Measurements from ENCODE around the gene HUS1. TPM values are rescaled to one million over a fixed set of nuclear protein-coding genes. Genes with fewer than 3 reads are reported as not detected.
"Not testable (repeated sequence)": the region's sequence is repeated elsewhere in the genome, so short reads cannot be mapped to it uniquely, and the experiment has no call there.

Gene HUS1
- 10 to 100 TPM; 48.9 to 55.3 (median 54.8) TPM for total RNA-seq

DNA sequence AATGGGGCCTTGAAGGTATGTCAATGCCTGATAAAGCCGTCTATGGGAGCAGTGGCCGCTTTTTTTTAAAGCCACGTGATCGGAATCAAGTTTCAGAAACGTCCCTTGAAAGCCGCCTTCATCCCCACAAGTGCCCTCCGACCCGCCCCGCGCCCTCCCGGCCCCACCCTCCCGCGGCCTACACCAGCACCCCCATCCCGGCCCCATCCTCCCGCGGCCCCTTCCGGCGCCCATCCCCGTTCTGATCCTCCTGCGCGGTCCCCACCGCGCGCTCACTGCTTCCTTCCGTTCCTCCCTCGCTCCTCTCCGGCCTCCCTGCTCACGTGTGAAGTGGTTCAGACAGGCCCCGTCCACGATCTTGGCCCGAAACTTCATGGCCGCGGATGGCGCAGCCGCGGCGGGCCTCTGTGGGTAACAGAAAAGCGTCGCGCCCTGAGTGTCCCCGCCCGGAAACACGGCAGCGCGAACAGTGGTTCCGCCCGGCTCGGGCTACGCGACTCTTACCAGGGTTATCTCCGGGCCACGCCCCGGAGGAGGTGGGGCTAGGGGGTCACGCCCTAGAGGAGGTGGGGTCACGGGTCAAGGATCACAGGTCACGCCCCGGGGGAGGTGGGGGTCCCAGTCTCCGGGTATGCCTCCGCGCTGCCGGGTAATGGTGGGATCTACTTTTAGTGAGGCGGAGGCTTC is at the start of gene HUS1:
Gene HUS1, minus strand, starts transcription at position 471 of the 687 bp plus-strand sequence. Its CDS starts 96 bp downstream, at position 375.
- H3K4me1 Mint-ChIP-seq (ENCODE audit: low read depth), result peaks cover 18% of the 10 kb centered on the region
- no peaks in the 10 kb centered on the region for H3K9me3 Mint-ChIP-seq
- peak within 1 kb of the TSS; percentile 94 for H3K4me3 Mint-ChIP-seq

DNA sequence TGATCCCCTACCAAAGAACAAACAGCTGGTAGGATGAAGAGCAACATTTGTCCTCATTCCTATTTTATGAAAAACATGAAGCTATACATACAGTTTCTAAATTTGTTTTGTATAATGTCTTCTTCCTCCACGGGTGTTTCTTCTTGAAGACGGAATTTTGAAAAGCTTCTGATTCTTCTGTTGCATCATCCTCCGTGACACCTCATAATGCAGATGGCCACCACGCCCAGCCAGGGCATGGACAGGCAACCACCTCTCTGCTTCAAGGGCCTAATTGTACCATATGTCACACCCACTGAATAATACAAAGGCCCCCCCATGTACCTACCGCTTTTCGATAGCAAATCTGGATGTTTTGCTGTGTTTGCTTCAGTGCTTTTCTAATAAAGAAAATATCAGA is 49.5 kb upstream of the HUS1 start, which contains the start of gene SUN3:
Gene SUN3, minus strand, starts transcription at position 170 of the 400 bp plus-strand sequence. Its CDS starts 169 bp downstream, at position 1.
- Mint-ChIP-seq H3K27me3 (ENCODE audit: low read depth) (peaks cover 27% of the 10 kb centered on the region), H3K4me3 (no peak within 1 kb of the TSS), H3K9me3 (peaks cover 7% of the 10 kb centered on the region), H3K4me1 (ENCODE audit: low read depth) (no peaks in the 10 kb centered on the region), H3K36me3 (ENCODE audit: insufficient read depth) (peaks cover 1% of the 10 kb centered on the region)
- no peak for ATAC-seq
- DNase-seq, result no peak

More for the DNA sequence above, at the start of gene HUS1:
- ATAC-seq, result peak; percentile 98
- H3K27me3 Mint-ChIP-seq (ENCODE audit: low read depth), result no peaks in the 10 kb centered on the region
- H3K36me3 Mint-ChIP-seq (ENCODE audit: insufficient read depth), result peaks cover 21% of the 10 kb centered on the region
- peak; percentile 90 for DNase-seq

- Mint-ChIP-seq H3K9me3 (peaks cover 24% of the 10 kb centered on the region), H3K4me1 (ENCODE audit: low read depth) (no peaks in the 10 kb centered on the region), H3K27me3 (ENCODE audit: low read depth) (peaks cover 21% of the 10 kb centered on the region), H3K4me3 (no peak overlapping the region), H3K36me3 (ENCODE audit: insufficient read depth) (peaks cover 1% of the 10 kb centered on the region)
- no peak for DNase-seq
- no peak for ATAC-seq
Measured at GRCh38 chr7:48025624-48026023, 46.2 kb upstream of the HUS1 start.

DNA sequence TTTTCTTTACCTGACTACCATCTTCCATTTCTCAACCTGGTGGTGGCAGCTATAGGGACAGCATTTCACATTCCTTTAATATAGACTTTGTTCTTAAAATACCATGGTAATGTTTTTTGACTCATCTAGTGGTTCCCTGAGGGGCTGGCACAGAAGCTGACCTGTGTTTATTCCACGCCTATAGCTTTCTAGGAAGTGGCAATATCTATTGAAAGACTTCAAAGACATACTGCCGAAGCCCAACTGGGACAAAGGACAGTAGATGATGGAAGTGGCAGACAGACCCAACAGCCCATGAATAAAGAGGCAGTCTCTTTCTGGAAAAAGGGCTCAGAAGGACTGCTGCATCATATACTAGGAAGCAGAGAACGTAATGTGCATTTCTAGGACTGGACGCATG is 38.3 kb upstream of the HUS1 start:
- Mint-ChIP-seq H3K9me3 (peaks cover 20% of the 10 kb centered on the region), H3K4me1 (ENCODE audit: low read depth) (no peaks in the 10 kb centered on the region), H3K36me3 (ENCODE audit: insufficient read depth) (peaks cover 4% of the 10 kb centered on the region), H3K27me3 (ENCODE audit: low read depth) (peaks cover 12% of the 10 kb centered on the region), H3K4me3 (no peak overlapping the region)
- ATAC-seq (no peak), DNase-seq (no peak)

GRCh38 chr7:48016641-48017040 is 37.2 kb upstream of the HUS1 start:
- ATAC-seq (no peak), DNase-seq (no peak)
- Mint-ChIP-seq H3K27me3 (ENCODE audit: low read depth) (peaks cover 12% of the 10 kb centered on the region), H3K4me1 (ENCODE audit: low read depth) (no peaks in the 10 kb centered on the region), H3K36me3 (ENCODE audit: insufficient read depth) (peaks cover 4% of the 10 kb centered on the region), H3K9me3 (peaks cover 15% of the 10 kb centered on the region), H3K4me3 (no peak overlapping the region)

- Mint-ChIP-seq H3K4me1 (ENCODE audit: low read depth) (no peaks in the 10 kb centered on the region), H3K27me3 (ENCODE audit: low read depth) (peaks cover 8% of the 10 kb centered on the region), H3K36me3 (ENCODE audit: insufficient read depth) (no peaks in the 10 kb centered on the region), H3K9me3 (no peaks in the 10 kb centered on the region), H3K4me3 (no peak overlapping the region)
- ATAC-seq, result no peak
- DNase-seq, result no peak
Measured at GRCh38 chr7:48011951-48012350, 32.5 kb upstream of the HUS1 start.

DNA sequence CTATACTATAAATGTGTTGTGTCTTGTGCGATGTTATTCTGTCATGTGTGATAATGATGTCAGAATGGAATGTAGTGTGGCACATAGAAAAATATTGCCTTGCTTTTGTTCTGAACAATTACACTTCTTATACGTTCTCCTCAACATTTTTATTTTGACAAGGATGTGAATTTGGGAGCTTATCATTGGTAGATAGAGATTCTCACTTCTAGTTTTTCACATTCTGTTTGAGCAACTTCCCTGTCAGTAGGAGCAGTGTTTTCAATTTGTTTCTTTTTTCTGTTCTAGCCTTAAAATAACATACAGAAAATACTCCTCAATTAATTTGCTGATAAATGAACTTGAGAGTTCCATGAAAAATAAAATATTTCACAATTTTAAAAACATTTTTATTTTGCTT is 31.9 kb upstream of the HUS1 start:
- no peak overlapping the region for H3K4me3 Mint-ChIP-seq
- H3K27me3 Mint-ChIP-seq (ENCODE audit: low read depth), result peaks cover 3% of the 10 kb centered on the region
- H3K4me1 Mint-ChIP-seq (ENCODE audit: low read depth), result no peaks in the 10 kb centered on the region
- H3K36me3 Mint-ChIP-seq (ENCODE audit: insufficient read depth), result no peaks in the 10 kb centered on the region
- H3K9me3 Mint-ChIP-seq, result no peaks in the 10 kb centered on the region
- no peak for ATAC-seq
- no peak for DNase-seq

- ATAC-seq (no peak), DNase-seq (no peak)
- no peak overlapping the region for H3K4me3 Mint-ChIP-seq
- H3K4me1 Mint-ChIP-seq (ENCODE audit: low read depth), result no peaks in the 10 kb centered on the region
- no peaks in the 10 kb centered on the region for H3K9me3 Mint-ChIP-seq
- peaks cover 5% of the 10 kb centered on the region for H3K27me3 Mint-ChIP-seq (ENCODE audit: low read depth)
- no peaks in the 10 kb centered on the region for H3K36me3 Mint-ChIP-seq (ENCODE audit: insufficient read depth)
Measured at GRCh38 chr7:48009954-48010353, 30.5 kb upstream of the HUS1 start.

DNA sequence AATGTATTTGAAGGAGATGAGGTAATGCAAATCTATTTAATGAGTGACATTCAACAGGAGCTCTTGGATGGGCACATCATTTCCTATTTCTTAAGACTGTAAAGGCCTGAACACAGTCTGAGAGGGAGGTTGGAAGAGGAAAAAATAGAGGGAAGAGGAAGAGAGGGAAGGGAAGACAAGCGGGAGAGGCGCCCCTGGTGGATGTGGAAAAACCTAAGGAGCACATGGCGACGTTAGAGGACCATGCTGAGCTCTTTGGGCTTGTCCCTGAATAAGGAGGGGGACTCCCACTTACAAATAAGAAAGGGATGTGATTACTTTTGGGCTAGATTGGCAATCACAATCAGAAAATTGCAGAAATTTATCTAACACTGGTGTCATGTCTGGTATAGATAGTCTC is 29.8 kb upstream of the HUS1 start:
- no peak for ATAC-seq
- H3K4me3 Mint-ChIP-seq, result no peak overlapping the region

DNA sequence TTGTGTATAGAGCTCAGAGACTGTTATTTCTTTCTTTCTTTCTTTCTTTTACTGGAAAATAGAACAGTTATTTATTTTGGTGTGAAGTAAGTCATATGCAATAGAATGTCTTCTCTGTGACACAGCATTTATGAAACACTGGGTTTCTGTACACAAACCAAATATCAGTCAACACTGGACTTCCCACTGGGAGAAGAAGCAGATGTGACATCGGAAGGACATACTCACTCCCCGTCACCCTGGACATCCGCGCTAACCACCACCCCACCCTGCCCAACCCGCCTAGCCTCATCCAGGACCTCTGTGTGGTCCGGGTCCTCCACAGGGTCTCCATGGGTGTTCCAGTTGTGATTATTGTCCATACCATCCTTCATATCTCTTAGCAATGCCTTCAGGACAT is 27.5 kb upstream of the HUS1 start:
- Mint-ChIP-seq H3K36me3 (ENCODE audit: insufficient read depth) (no peaks in the 10 kb centered on the region), H3K4me3 (no peak overlapping the region), H3K27me3 (ENCODE audit: low read depth) (peaks cover 5% of the 10 kb centered on the region), H3K4me1 (ENCODE audit: low read depth) (no peaks in the 10 kb centered on the region), H3K9me3 (no peaks in the 10 kb centered on the region)
- DNase-seq (no peak), ATAC-seq (no peak)

More for the DNA sequence above, 29.8 kb upstream of the HUS1 start:
- H3K36me3 Mint-ChIP-seq (ENCODE audit: insufficient read depth), result no peaks in the 10 kb centered on the region
- H3K9me3 Mint-ChIP-seq, result no peaks in the 10 kb centered on the region
- H3K27me3 Mint-ChIP-seq (ENCODE audit: low read depth), result peaks cover 5% of the 10 kb centered on the region
- no peak for DNase-seq
- H3K4me1 Mint-ChIP-seq (ENCODE audit: low read depth), result no peaks in the 10 kb centered on the region

DNA sequence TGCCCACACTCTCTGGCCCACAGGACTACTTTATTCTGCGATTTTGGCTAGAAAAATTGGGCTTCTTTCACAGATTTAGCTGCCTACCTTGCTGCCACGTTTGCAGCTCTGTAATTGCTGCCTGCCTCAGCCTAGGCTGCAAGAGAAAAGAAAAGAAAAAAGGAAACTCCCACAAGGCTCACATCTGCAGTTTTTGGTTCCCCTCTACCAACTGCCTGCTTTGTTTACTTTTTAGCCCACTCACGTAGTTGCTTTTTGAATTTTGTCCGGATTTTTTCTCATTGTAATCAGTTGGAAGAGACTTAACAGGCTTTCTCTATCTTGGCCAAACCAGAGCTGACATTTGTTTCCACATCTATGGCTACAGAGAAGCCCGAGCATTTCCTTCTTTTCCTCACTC is 25.2 kb upstream of the HUS1 start:
- no peak for ATAC-seq
- Mint-ChIP-seq H3K27me3 (ENCODE audit: low read depth) (peaks cover 5% of the 10 kb centered on the region), H3K9me3 (no peaks in the 10 kb centered on the region), H3K4me1 (ENCODE audit: low read depth) (no peaks in the 10 kb centered on the region), H3K4me3 (no peak overlapping the region), H3K36me3 (ENCODE audit: insufficient read depth) (no peaks in the 10 kb centered on the region)
- no peak for DNase-seq

- DNase-seq (no peak), ATAC-seq (no peak)
- Mint-ChIP-seq H3K4me3 (no peak overlapping the region), H3K36me3 (ENCODE audit: insufficient read depth) (no peaks in the 10 kb centered on the region), H3K27me3 (ENCODE audit: low read depth) (peaks cover 3% of the 10 kb centered on the region), H3K4me1 (ENCODE audit: low read depth) (no peaks in the 10 kb centered on the region), H3K9me3 (no peaks in the 10 kb centered on the region)
Measured at GRCh38 chr7:48004032-48004431, 24.6 kb upstream of the HUS1 start.

DNA sequence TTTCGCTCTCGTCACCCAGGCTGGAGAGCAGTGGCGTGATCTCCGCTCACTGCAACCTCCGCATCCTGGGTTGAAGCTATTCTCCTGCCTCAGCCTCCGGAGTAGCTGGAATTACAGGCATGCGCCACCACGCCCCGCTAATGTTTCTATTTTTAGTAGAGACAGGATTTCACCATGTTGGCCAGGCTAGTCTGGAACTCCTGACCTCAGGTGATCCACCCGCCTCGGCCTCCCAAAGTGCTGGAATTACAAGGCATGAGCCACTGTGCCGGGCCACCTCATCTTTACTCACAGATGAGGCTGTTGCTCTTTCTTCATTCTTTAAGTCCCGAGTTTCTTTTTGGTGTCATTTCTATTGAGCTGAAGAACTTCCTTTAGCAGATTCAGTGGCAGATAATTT is 20.7 kb upstream of the HUS1 start:
- ATAC-seq; DNase-seq; H3K4me1 Mint-ChIP-seq (ENCODE audit: low read depth); H3K36me3 Mint-ChIP-seq (ENCODE audit: insufficient read depth); H3K9me3 Mint-ChIP-seq; H3K4me3 Mint-ChIP-seq; H3K27me3 Mint-ChIP-seq (ENCODE audit: low read depth): not testable (repeated sequence)

DNA sequence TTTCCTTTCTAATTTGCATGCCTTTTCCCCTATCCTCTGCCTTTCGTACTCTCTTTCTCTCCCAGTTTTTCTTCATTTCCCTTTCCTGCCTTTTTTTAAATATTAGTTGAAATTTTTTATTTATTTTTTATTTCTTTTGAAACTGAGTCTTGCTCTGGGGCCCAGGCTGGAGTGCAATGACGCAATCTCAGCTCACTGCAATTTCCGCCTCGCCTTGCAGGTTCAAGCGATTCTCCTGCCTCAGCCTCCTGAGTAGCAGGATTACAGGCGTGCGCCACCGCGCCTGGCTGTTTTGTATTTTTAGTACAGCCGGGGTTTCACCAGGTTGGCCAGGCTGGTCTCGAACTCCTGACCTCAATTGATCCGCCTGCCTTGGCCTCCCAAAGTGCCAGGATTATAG is 20.0 kb upstream of the HUS1 start:
- ATAC-seq, result no peak
- no peaks in the 10 kb centered on the region for H3K36me3 Mint-ChIP-seq (ENCODE audit: insufficient read depth)
- no peaks in the 10 kb centered on the region for H3K4me1 Mint-ChIP-seq (ENCODE audit: low read depth)
- no peak for DNase-seq
- no peaks in the 10 kb centered on the region for H3K9me3 Mint-ChIP-seq
- no peak overlapping the region for H3K4me3 Mint-ChIP-seq
- no peaks in the 10 kb centered on the region for H3K27me3 Mint-ChIP-seq (ENCODE audit: low read depth)

DNA sequence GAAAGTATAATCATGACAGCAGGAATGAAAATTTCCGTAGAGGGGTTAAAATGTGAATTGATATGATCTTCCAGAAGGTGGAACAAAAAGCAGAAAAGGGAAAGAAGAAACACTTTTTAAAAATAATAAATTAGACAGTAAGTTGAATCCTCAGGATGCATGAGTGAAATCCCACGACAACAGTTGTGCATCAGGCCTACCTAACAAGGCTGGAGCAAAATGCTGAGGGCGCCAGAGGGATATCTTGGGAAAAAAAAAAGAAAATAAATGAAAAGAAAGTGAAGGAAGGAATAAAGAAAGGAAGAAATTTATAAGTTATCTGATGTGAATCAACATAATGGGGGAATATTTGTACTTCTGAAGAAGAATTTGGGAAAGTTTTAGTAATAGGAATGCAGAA is 13.0 kb upstream of the HUS1 start:
- DNase-seq (no peak), ATAC-seq (no peak)
- H3K4me1 Mint-ChIP-seq (ENCODE audit: low read depth), result peaks cover 17% of the 10 kb centered on the region
- H3K4me3 Mint-ChIP-seq, result peak overlapping the region; percentile 88
- no peaks in the 10 kb centered on the region for H3K9me3 Mint-ChIP-seq
- no peaks in the 10 kb centered on the region for H3K27me3 Mint-ChIP-seq (ENCODE audit: low read depth)
- no peaks in the 10 kb centered on the region for H3K36me3 Mint-ChIP-seq (ENCODE audit: insufficient read depth)
